Activated B cell treated with CpG ODN at 0.5 μM for 24 hours (primary cell): ENCODE measurements around the gene TMEM123. TPM values are rescaled to one million over a fixed set of nuclear protein-coding genes. Genes with fewer than 3 reads are reported as not detected.

Experiments used
- ATAC-seq: fragments of 200-7000 bp; cut with Tn5 transposase; one replicate; pipeline ENCODE4 v1.10.0; 2021; ENCODE audit warnings: low read depth, mild to moderate bottlenecking, moderate library complexity
- CTCF ChIA-PET: fragments of 350-600 bp; sonication (Branson Sonifier 250); formaldehyde crosslinking; loops from one replicate; lab custom pipeline; 2021; ENCODE audit warnings: antibody characterized with exemption; lab: Charles Lee
- POLR2A ChIA-PET: fragments of 350-600 bp; sonication (Branson Sonifier 250); formaldehyde crosslinking; loops from one replicate; lab custom pipeline; 2021; ENCODE audit warnings: antibody characterized with exemption; lab: Charles Lee
- DNase-seq: peaks from one replicate; pipeline ENCODE4 v3.0.0; 2022
- H3K27ac Mint-ChIP-seq: one replicate; pipeline ENCODE4 v1.8.0; 2020; ENCODE audit warnings: mixed read lengths
- H3K27me3 Mint-ChIP-seq: one replicate; pipeline ENCODE4 v1.8.0; 2021; ENCODE audit warnings: mixed read lengths
- H3K36me3 Mint-ChIP-seq: one replicate; pipeline ENCODE4 v1.8.0; 2021; ENCODE audit warnings: low read depth, mixed read lengths
- H3K4me1 Mint-ChIP-seq: one replicate; pipeline ENCODE4 v1.8.0; 2021; ENCODE audit warnings: mixed read lengths
- H3K4me3 Mint-ChIP-seq: one replicate; pipeline ENCODE4 v1.8.0; 2020; ENCODE audit warnings: mild to moderate bottlenecking, mixed read lengths
- H3K9me3 Mint-ChIP-seq: one replicate; pipeline ENCODE4 v1.8.0; 2020; ENCODE audit warnings: mixed read lengths
- CTCF ChIP-seq: fragments of 200-600 bp; IDR thresholded peaks from one replicate; pipeline ENCODE4 v1.8.0; 2022; ENCODE audit warnings: antibody characterized with exemption, mild to moderate bottlenecking
- intact Hi-C: fragments of 100-400 bp; cut with micrococcal nuclease; formaldehyde crosslinking; loops from one replicate; pipeline ENCODE4 v1.15.1; 2024
- total RNA-seq: library from RNA; stranded (reverse); gene quantifications from 2 replicates; pipeline ENCODE4 v1.2.3, GENCODE V29; 2022

TMEM123 gene
- total RNA-seq, 1 donor from 2014 or later = 191 TPM

- Mint-ChIP-seq H3K27me3 (no peaks in the 10 kb centered on the region), H3K9me3 (no peaks in the 10 kb centered on the region), H3K4me1 (peaks cover 78% of the 10 kb centered on the region), H3K27ac (peak overlapping the region; percentile 51), H3K4me3 (no peak overlapping the region), H3K36me3 (no peaks in the 10 kb centered on the region)
- DNase-seq (no peak), ATAC-seq (no peak)
- ChIA-PET CTCF (no interaction called here), POLR2A (no interaction called here)
- no peak for TF ChIP-seq CTCF
- intact Hi-C loops = no loop called here
Observed at GRCh38 chr11:102469196-102469821, 16.7 kb upstream of the TMEM123 start.

- Mint-ChIP-seq H3K4me1 (peaks cover 75% of the 10 kb centered on the region), H3K9me3 (no peaks in the 10 kb centered on the region), H3K4me3 (no peak overlapping the region), H3K36me3 (no peaks in the 10 kb centered on the region), H3K27me3 (no peaks in the 10 kb centered on the region), H3K27ac (no peak overlapping the region)
- ChIA-PET CTCF (no interaction called here), POLR2A (no interaction called here)
- no peak for DNase-seq
- no peak for TF ChIP-seq CTCF
- no peak for ATAC-seq
- intact Hi-C loops = no loop called here
Observed at GRCh38 chr11:102468616-102469195, 16.1 kb upstream of the TMEM123 start.

GRCh38 chr11:102467853-102468580, 15.5 kb upstream of the TMEM123 start:
- ATAC-seq = no peak
- intact Hi-C loops = no loop called here
- Mint-ChIP-seq H3K36me3 (no peaks in the 10 kb centered on the region), H3K9me3 (no peaks in the 10 kb centered on the region), H3K4me3 (no peak overlapping the region), H3K4me1 (peaks cover 69% of the 10 kb centered on the region), H3K27me3 (no peaks in the 10 kb centered on the region), H3K27ac (no peak overlapping the region)
- CTCF ChIA-PET = no interaction called here
- POLR2A ChIA-PET = interaction anchor here (1.8 kb wide), 1 partner anchor 15 kb away, joined by 5 read pairs; no protein-coding TSS in a partner anchor
- no peak for TF ChIP-seq CTCF
- no peak for DNase-seq

GRCh38 chr11:102467080-102467708, 14.6 kb upstream of the TMEM123 start:
- no peak overlapping the region for H3K4me3 Mint-ChIP-seq
- ChIA-PET POLR2A (interaction anchor here (0.6 to 1.8 kb wide), 2 partner anchors 14 to 105 kb away, joined by 5 read pairs; no protein-coding TSS in a partner anchor), CTCF (interaction anchor here (1.5 kb wide), 1 partner anchor 13 kb away, joined by 3 read pairs; no protein-coding TSS in a partner anchor)
- intact Hi-C loops = no loop called here
- peaks cover 65% of the 10 kb centered on the region for H3K4me1 Mint-ChIP-seq
- no peak for TF ChIP-seq CTCF
- ATAC-seq (no peak), DNase-seq (no peak)
- H3K27me3 Mint-ChIP-seq = no peaks in the 10 kb centered on the region
- no peaks in the 10 kb centered on the region for H3K9me3 Mint-ChIP-seq
- no peaks in the 10 kb centered on the region for H3K36me3 Mint-ChIP-seq
- no peak overlapping the region for H3K27ac Mint-ChIP-seq
